ENCODE measurements around the gene CDH24. TPM values are rescaled to one million over a fixed set of nuclear protein-coding genes. Genes with fewer than 3 reads are reported as not detected.
"Not testable (repeated sequence)": the region's sequence is repeated elsewhere in the genome, so short reads cannot be mapped to it uniquely, and the experiment has no call there.

The CDH24 gene
- total and polyA plus RNA-seq, 8 donors: 6.1 to 14.8 (median 11.3) TPM

GRCh38 chr14:23005451-23006187, 51.7 kb downstream of the CDH24 start:
- intact Hi-C loops (cut with DNase I): no loop called here
- no peak for TF ChIP-seq CTCF (IDR thresholded peaks at IDR 0.05)
- ATAC-seq: no peak
- H3K9me3 ChIP-seq: no peaks in the 10 kb centered on the region
- no peaks in the 10 kb centered on the region for H3K36me3 ChIP-seq
- H3K4me3 ChIP-seq: peak overlapping the region in 1 of 2 donors; percentile 57
- peaks cover 8 to 30% of the 10 kb centered on the region in 2 donors for H3K4me1 ChIP-seq
- peak overlapping the region; percentile 95 to 97 for H3K27ac ChIP-seq
- H3K27me3 ChIP-seq: no peaks in the 10 kb centered on the region
- DNase-seq: no peak

GRCh38 chr14:23004274-23004673, 53.0 kb downstream of the CDH24 start:
- ATAC-seq; intact Hi-C loops (cut with DNase I): not testable (repeated sequence)

GRCh38 chr14:23002592-23002991, 54.7 kb downstream of the CDH24 start:
- DNase-seq (no peak), ATAC-seq (no peak)
- Histone ChIP-seq H3K36me3 (peaks cover 0 to 4% of the 10 kb centered on the region in 2 donors), H3K27ac (no peak overlapping the region), H3K27me3 (no peaks in the 10 kb centered on the region), H3K4me1 (peaks cover 0 to 15% of the 10 kb centered on the region in 2 donors), H3K4me3 (no peak overlapping the region), H3K9me3 (no peaks in the 10 kb centered on the region)
- intact Hi-C loops (cut with DNase I): no loop called here
- TF ChIP-seq CTCF (IDR thresholded peaks at IDR 0.05): no peak

More at GRCh38 chr14:23004274-23004673, 53.0 kb downstream of the CDH24 start:
- not testable (repeated sequence) for H3K9me3 ChIP-seq, DNase-seq, H3K27me3 ChIP-seq, H3K36me3 ChIP-seq, H3K27ac ChIP-seq, H3K4me3 ChIP-seq
- H3K4me1 ChIP-seq: peaks cover 8 to 30% of the 10 kb centered on the region in 2 donors

- ATAC-seq (no peak), DNase-seq (no peak)
- intact Hi-C loops (cut with DNase I): no loop called here
- TF ChIP-seq CTCF (IDR thresholded peaks at IDR 0.05): no peak
- Histone ChIP-seq H3K36me3 (peaks cover 0 to 4% of the 10 kb centered on the region in 2 donors), H3K9me3 (no peaks in the 10 kb centered on the region), H3K4me1 (peaks cover 0 to 11% of the 10 kb centered on the region in 2 donors), H3K27me3 (no peaks in the 10 kb centered on the region), H3K4me3 (no peak overlapping the region), H3K27ac (no peak overlapping the region)
Measured at GRCh38 chr14:23000860-23001259, 56.5 kb downstream of the CDH24 start.

- Histone ChIP-seq H3K27me3 (no peaks in the 10 kb centered on the region), H3K4me3 (no peak overlapping the region), H3K4me1 (peaks cover 3 to 10% of the 10 kb centered on the region in 2 donors), H3K9me3 (no peaks in the 10 kb centered on the region), H3K27ac (no peak overlapping the region), H3K36me3 (peaks cover 0 to 4% of the 10 kb centered on the region in 2 donors)
- no peak for ATAC-seq
- intact Hi-C loops (cut with DNase I): no loop called here
- TF ChIP-seq CTCF (IDR thresholded peaks at IDR 0.05): no peak
- DNase-seq: no peak
Measured at GRCh38 chr14:22998329-22999012, 58.8 kb downstream of the CDH24 start.
